ENCODE results near the gene A2M. TPM values are rescaled to one million over a fixed set of nuclear protein-coding genes. Genes with fewer than 3 reads are reported as not detected.

The A2M gene
- total and polyA plus RNA-seq, 2 of the 13 experiments (the other 11 are each of a cell fraction or from before 2014, with no cell fraction given): 2,807 to 6,551 TPM

DNA sequence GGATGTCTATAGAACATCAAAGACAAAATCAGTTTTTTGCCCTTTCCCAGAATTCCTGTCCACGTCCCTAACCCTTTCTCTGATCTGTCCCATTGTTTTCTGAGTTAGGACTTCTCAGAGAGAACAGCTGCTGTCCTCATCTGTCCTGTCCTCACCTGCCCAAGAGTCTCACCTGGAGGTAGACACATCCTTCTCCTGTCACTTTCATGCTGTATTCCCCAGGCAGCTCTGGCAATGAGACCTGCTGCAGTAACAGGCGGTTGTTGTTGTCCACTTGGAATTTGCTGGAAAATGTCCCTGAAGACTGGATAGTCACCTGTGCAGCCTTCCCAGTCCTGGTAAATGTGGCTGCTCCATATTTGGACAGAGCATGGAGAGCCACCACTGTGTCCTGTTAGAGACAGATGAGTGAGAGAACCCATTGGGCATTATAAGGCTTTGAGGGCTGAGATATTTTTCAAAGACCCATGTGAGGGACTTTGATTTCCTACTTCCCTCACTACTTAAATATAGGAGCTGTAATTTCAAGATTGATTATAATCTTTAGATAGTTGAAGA, 43.2 kb downstream of the A2M start (continued):
- TF ChIP-seq RBFOX2 (IDR thresholded peaks at IDR 0.05; ENCODE audit: low read depth, low read length): peak; percentile 67; the same call in 1 of the 2 replicates
- TF ChIP-seq POLR2G (IDR thresholded peaks at IDR 0.05; ENCODE audit: low read depth, low read length): peak; percentile 77
- peak; percentile 51; the same call in 1 of the 2 replicates for TF ChIP-seq ZC3H4 (CRISPR knock-in tag; IDR thresholded peaks at IDR 0.05; ENCODE audit: borderline replicate concordance)
- no peak for TF ChIP-seq CEBPZ (IDR thresholded peaks at IDR 0.05; ENCODE audit: low read length)
- TF ChIP-seq HOXA7 (CRISPR knock-in tag; IDR thresholded peaks at IDR 0.05): no peak
- TF ChIP-seq, protein P1, sequence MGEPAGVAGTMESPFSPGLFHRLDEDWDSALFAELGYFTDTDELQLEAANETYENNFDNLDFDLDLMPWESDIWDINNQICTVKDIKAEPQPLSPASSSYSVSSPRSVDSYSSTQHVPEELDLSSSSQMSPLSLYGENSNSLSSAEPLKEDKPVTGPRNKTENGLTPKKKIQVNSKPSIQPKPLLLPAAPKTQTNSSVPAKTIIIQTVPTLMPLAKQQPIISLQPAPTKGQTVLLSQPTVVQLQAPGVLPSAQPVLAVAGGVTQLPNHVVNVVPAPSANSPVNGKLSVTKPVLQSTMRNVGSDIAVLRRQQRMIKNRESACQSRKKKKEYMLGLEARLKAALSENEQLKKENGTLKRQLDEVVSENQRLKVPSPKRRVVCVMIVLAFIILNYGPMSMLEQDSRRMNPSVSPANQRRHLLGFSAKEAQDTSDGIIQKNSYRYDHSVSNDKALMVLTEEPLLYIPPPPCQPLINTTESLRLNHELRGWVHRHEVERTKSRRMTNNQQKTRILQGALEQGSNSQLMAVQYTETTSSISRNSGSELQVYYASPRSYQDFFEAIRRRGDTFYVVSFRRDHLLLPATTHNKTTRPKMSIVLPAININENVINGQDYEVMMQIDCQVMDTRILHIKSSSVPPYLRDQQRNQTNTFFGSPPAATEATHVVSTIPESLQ (CRISPR knock-in tag; conservative IDR thresholded peaks at IDR 0.05): no peak
- no peak for TF ChIP-seq ZNF256 (CRISPR knock-in tag; conservative IDR thresholded peaks at IDR 0.05)
- 0 out of 2 replicates have a peak, but pooled peaks have one; percentile 42 for TF ChIP-seq FIP1L1 (IDR thresholded peaks at IDR 0.05; ENCODE audit: borderline replicate concordance, insufficient read depth, low read depth, low read length)
- TF ChIP-seq, protein P2, sequence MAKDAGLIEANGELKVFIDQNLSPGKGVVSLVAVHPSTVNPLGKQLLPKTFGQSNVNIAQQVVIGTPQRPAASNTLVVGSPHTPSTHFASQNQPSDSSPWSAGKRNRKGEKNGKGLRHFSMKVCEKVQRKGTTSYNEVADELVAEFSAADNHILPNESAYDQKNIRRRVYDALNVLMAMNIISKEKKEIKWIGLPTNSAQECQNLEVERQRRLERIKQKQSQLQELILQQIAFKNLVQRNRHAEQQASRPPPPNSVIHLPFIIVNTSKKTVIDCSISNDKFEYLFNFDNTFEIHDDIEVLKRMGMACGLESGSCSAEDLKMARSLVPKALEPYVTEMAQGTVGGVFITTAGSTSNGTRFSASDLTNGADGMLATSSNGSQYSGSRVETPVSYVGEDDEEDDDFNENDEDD (CRISPR knock-in tag; IDR thresholded peaks at IDR 0.05; ENCODE audit: borderline replicate concordance): no peak
- TF ChIP-seq ISL2 (CRISPR knock-in tag; IDR thresholded peaks at IDR 0.05): no peak
- TF ChIP-seq, protein P3, sequence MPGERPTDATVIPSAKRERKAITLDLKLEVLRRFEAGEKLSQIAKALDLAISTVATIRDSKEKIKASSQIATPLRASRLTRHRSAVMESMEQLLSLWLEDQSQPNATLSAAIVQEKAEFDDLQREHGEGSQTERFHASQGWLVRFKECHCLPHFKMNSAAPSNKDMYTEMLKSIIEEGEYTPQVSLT (CRISPR knock-in tag; IDR thresholded peaks at IDR 0.05; ENCODE audit: borderline replicate concordance, low read depth): no peak
- TF ChIP-seq, protein P4, sequence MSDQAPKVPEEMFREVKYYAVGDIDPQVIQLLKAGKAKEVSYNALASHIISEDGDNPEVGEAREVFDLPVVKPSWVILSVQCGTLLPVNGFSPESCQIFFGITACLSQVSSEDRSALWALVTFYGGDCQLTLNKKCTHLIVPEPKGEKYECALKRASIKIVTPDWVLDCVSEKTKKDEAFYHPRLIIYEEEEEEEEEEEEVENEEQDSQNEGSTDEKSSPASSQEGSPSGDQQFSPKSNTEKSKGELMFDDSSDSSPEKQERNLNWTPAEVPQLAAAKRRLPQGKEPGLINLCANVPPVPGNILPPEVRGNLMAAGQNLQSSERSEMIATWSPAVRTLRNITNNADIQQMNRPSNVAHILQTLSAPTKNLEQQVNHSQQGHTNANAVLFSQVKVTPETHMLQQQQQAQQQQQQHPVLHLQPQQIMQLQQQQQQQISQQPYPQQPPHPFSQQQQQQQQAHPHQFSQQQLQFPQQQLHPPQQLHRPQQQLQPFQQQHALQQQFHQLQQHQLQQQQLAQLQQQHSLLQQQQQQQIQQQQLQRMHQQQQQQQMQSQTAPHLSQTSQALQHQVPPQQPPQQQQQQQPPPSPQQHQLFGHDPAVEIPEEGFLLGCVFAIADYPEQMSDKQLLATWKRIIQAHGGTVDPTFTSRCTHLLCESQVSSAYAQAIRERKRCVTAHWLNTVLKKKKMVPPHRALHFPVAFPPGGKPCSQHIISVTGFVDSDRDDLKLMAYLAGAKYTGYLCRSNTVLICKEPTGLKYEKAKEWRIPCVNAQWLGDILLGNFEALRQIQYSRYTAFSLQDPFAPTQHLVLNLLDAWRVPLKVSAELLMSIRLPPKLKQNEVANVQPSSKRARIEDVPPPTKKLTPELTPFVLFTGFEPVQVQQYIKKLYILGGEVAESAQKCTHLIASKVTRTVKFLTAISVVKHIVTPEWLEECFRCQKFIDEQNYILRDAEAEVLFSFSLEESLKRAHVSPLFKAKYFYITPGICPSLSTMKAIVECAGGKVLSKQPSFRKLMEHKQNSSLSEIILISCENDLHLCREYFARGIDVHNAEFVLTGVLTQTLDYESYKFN (CRISPR knock-in tag; conservative IDR thresholded peaks at IDR 0.05): no peak
- no peak for TF ChIP-seq LCORL (IDR thresholded peaks at IDR 0.05)
- no peak for TF ChIP-seq LCORL (CRISPR knock-in tag; IDR thresholded peaks at IDR 0.05)
- TF ChIP-seq FOXA1 (IDR thresholded peaks at IDR 0.05): no peak
- TF ChIP-seq FOXA1 (CRISPR knock-in tag; IDR thresholded peaks at IDR 0.05): no peak
- peak; percentile 100 for TF ChIP-seq RBM22 (optimal IDR thresholded peaks at IDR 0.05; ENCODE audit: low read length)
- TF ChIP-seq TEF (CRISPR knock-in tag; IDR thresholded peaks at IDR 0.05): no peak
- TF ChIP-seq ESRRA (CRISPR knock-in tag; IDR thresholded peaks at IDR 0.05; ENCODE audit: low read depth): no peak

Data from HepG2 (cell line).